Large intestine (tissue), 3 donors: Measurements from ENCODE around the gene TAS1R2. TPM values are rescaled to one million over a fixed set of nuclear protein-coding genes. Genes with fewer than 3 reads are reported as not detected.

Source experiments
- DNase-seq, 2 donors: peaks; one replicate each; pipeline versions ENCODE4 v3.0.0 to v3.0.0-alpha.2; 2013
- H3K27ac ChIP-seq: one replicate; pipeline ENCODE4 v1.5.1; 2013; ENCODE audit warnings: low read length
- H3K27me3 ChIP-seq: 2 replicates; pipeline ENCODE4 v1.6.1; 2013; ENCODE audit warnings: low read length; ENCODE audit not compliant: control insufficient read depth, insufficient read depth
- H3K36me3 ChIP-seq: 2 replicates; pipeline ENCODE4 v1.6.1; 2013; ENCODE audit warnings: low read length; ENCODE audit not compliant: control insufficient read depth, insufficient read depth
- H3K4me1 ChIP-seq: one replicate; pipeline ENCODE4 v1.6.1; 2013; ENCODE audit warnings: low read length; ENCODE audit not compliant: control insufficient read depth, insufficient read depth
- H3K4me3 ChIP-seq: one replicate; pipeline ENCODE4 v1.5.1; 2013; ENCODE audit warnings: low read length
- H3K9me3 ChIP-seq: one replicate; pipeline ENCODE4 v1.6.1; 2013; ENCODE audit warnings: mild to moderate bottlenecking, low read depth, low read length, moderate library complexity; ENCODE audit not compliant: control insufficient read depth
- WGBS: methylation state at CpG from one replicate; pipeline ENCODE4 v1.1.5; 2013; ENCODE audit warnings: low lambda C conversion rate; ENCODE audit not compliant: insufficient coverage; 5-methylcytosine and 5-hydroxymethylcytosine counted together
- polyA plus RNA-seq: library from polyadenylated mRNA; unstranded; fragments of 120-200 nt; gene quantifications from one replicate; pipeline ENCODE4 v1.2.1, GENCODE V29; 2013

TAS1R2 gene
- polyA plus RNA-seq, 1 donor: not detected

- no peaks in the 10 kb centered on the region for H3K4me1 ChIP-seq
- no peak for DNase-seq
- H3K4me3 ChIP-seq: no peak overlapping the region
- no peak overlapping the region for H3K27ac ChIP-seq
- no peaks in the 10 kb centered on the region for H3K36me3 ChIP-seq
- H3K9me3 ChIP-seq: no peaks in the 10 kb centered on the region
- WGBS: no CpG with 5 or more reads among the region's 3 CpGs
- peaks cover 3% of the 10 kb centered on the region for H3K27me3 ChIP-seq
These were observed 57.2 kb downstream of the TAS1R2 start for GRCh38 chr1:18802231-18802630.

- Histone ChIP-seq H3K9me3 (no peaks in the 10 kb centered on the region), H3K36me3 (no peaks in the 10 kb centered on the region), H3K4me1 (no peaks in the 10 kb centered on the region), H3K27me3 (peaks cover 3% of the 10 kb centered on the region), H3K27ac (no peak overlapping the region), H3K4me3 (no peak overlapping the region)
- no CpG with 5 or more reads among the region's 6 CpGs for WGBS
- no peak for DNase-seq
These were observed 59.2 kb downstream of the TAS1R2 start for GRCh38 chr1:18800258-18800657.

DNA sequence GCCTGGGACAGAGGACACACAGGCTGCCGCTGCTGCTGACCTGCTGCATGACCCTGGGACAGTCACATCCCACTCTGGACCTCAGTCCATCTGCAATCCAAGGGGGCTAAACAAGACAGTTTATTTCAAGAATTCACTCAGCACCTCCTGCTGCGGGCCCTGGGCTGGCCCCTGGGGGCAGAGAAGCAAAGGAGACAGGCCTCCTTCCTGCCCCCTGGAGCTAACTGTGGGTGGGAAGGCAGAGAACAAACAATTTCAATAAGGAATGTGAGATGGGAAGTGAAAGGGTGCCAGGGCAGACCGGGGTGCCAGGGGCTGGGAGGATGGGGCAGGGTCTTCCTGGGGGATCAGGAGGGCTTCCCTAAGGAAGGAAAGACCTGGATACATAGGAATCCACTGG lies 60.0 kb downstream of the TAS1R2 start:
- Histone ChIP-seq H3K36me3 (no peaks in the 10 kb centered on the region), H3K4me1 (no peaks in the 10 kb centered on the region), H3K27ac (no peak overlapping the region), H3K9me3 (no peaks in the 10 kb centered on the region), H3K27me3 (no peaks in the 10 kb centered on the region), H3K4me3 (no peak overlapping the region)
- WGBS: no CpG with 5 or more reads among the region's 3 CpGs
- no peak for DNase-seq

DNA sequence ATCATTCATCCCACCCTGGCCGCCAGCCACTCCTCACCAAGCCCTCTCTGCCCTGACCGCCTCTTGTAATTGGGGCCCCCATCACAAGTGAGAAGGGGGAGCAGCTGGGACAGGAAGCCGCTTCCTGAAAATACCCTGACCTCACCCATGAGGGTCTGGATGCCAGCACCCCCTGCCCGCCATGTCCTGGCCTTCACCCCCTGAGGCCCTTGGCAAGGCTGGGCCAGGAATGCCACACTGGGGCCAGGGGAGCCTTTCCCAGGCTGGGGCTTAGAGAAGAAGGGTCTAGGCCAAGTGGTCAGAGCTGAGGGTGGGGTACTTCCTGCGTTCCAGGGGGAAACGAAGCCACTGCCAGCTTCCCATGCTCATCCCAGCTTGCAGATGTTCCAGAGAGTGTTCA lies 60.5 kb downstream of the TAS1R2 start:
- H3K36me3 ChIP-seq: no peaks in the 10 kb centered on the region
- no peaks in the 10 kb centered on the region for H3K4me1 ChIP-seq
- no peak overlapping the region for H3K27ac ChIP-seq
- no peaks in the 10 kb centered on the region for H3K27me3 ChIP-seq
- H3K4me3 ChIP-seq: no peak overlapping the region
- no peaks in the 10 kb centered on the region for H3K9me3 ChIP-seq
- WGBS: no CpG with 5 or more reads among the region's 6 CpGs
- no peak for DNase-seq

DNA sequence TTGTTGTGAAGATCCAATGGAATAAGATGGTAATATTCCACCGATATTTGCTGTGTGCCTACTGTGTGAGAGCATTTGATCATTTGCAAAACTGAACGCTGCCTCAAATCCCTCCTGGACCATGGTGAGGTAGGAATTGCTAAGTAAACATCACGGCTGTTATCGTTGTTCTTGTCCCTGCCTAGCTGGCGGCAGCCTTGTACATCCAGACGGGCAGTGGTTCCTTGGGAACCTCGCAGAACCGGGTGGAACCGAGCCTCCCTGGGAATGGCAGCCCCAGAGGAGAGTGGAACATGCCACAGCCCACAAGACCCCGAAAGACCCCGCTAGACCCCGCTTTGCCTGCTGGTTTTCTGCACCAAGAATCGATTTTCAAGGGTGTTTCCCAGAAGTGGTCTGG lies 60.9 kb downstream of the TAS1R2 start:
- no peaks in the 10 kb centered on the region for H3K4me1 ChIP-seq
- no peak overlapping the region for H3K27ac ChIP-seq
- no peaks in the 10 kb centered on the region for H3K36me3 ChIP-seq
- DNase-seq: no peak
- H3K9me3 ChIP-seq: no peaks in the 10 kb centered on the region
- WGBS: no CpG with 5 or more reads among the region's 13 CpGs
- H3K4me3 ChIP-seq: no peak overlapping the region
- H3K27me3 ChIP-seq: no peaks in the 10 kb centered on the region

DNA sequence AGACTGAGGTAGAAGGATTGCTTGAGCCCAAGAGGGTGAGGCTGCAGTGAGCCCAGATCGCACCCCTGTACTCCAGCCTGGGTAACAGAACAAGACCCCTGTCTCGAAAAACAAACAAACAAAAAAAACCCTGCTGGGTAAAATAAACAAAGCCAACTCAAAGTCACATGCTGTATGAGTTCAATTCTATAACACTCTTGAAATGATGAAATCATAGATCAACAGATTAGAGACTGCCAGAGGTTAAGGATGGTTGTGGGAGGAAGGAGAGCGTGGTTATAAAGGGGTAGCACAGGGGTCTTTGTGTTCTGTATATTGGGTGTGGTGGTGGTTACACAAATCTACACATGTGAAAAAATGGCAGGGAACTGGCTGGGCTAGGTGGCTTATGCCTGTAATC lies 62.5 kb downstream of the TAS1R2 start:
- no peak for DNase-seq
- Histone ChIP-seq H3K27me3 (peaks cover 4% of the 10 kb centered on the region), H3K36me3 (no peaks in the 10 kb centered on the region), H3K9me3 (no peaks in the 10 kb centered on the region), H3K27ac (no peak overlapping the region), H3K4me1 (no peaks in the 10 kb centered on the region), H3K4me3 (no peak overlapping the region)
- 40% methylated on average over 1 of the region's 3 CpGs for WGBS

GRCh38 chr1:18795002-18795689 lies 64.3 kb downstream of the TAS1R2 start:
- peaks cover 14% of the 10 kb centered on the region for H3K27me3 ChIP-seq
- H3K4me3 ChIP-seq: no peak overlapping the region
- WGBS: 71% methylated on average over 4 of the region's 14 CpGs
- no peaks in the 10 kb centered on the region for H3K4me1 ChIP-seq
- H3K27ac ChIP-seq: no peak overlapping the region
- H3K36me3 ChIP-seq: no peaks in the 10 kb centered on the region
- DNase-seq: no peak
- H3K9me3 ChIP-seq: no peaks in the 10 kb centered on the region

DNA sequence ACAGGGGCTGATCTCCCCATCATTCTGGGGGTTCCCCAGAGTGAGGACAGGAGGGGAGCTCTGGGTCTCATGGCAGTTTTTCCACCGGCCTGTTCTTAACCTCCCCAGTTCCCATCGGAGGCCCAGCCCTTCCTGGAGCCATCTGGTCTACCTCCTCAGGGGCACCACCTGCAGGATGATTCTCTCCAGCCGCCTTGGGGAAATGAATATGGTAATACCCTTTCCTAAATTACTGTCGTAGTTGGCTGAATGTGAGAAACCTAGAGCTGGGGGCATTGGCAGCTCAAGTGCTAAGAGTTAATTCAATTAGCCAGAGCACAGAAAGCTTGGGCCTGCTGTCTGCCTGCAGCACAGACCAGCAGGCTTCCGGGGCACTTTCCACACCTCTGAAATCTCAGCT lies 64.9 kb downstream of the TAS1R2 start:
- DNase-seq: no peak
- Histone ChIP-seq H3K27me3 (peaks cover 15% of the 10 kb centered on the region), H3K4me1 (no peaks in the 10 kb centered on the region), H3K4me3 (no peak overlapping the region), H3K9me3 (no peaks in the 10 kb centered on the region), H3K27ac (no peak overlapping the region), H3K36me3 (no peaks in the 10 kb centered on the region)
- WGBS: no CpG with 5 or more reads among the region's 5 CpGs

DNA sequence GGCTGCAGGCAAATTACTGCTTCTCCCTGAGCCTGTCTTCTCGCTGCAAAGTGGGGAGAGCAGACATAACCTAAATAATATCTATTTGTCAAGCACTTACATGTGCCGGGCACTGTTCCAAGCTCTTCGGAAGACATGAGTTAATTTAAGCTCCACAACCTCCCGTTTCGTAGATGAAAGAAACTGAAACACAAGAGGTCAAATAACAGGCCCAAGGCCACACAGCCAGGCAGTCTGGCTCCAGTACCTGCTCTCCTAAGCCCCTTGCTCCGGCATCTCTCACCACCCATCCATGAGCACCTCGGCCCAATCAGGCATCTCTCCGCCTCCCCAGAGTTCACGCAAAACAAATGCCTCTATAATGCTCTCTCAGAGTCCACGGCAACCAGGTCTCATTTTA lies 65.4 kb downstream of the TAS1R2 start:
- Histone ChIP-seq H3K4me3 (no peak overlapping the region), H3K9me3 (no peaks in the 10 kb centered on the region), H3K36me3 (no peaks in the 10 kb centered on the region), H3K27ac (no peak overlapping the region), H3K27me3 (peaks cover 19% of the 10 kb centered on the region), H3K4me1 (no peaks in the 10 kb centered on the region)
- DNase-seq: no peak
- WGBS: no CpG with 5 or more reads among the region's 10 CpGs

DNA sequence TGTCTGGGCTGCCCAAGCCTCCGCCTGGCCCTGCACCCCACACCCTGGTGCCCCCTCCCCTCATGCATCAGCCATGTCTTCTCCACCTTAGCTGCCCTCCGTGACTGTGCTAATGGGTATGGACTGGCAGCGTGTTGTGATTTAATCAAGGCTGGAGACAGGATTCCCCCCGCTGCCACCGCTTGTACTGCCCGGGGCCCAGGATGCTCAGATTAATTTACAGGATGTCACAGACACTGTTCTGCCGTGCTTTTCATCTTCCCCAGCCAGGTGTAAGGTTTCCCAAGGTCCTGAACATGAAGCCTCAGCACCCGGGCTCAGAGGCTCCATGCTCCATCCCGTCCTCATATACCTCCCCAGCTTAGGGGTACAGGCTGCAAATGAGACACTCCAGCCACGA lies 66.3 kb downstream of the TAS1R2 start:
- WGBS: no CpG with 5 or more reads among the region's 10 CpGs
- Histone ChIP-seq H3K36me3 (no peaks in the 10 kb centered on the region), H3K4me3 (no peak overlapping the region), H3K9me3 (no peaks in the 10 kb centered on the region), H3K4me1 (no peaks in the 10 kb centered on the region), H3K27me3 (peaks cover 19% of the 10 kb centered on the region), H3K27ac (no peak overlapping the region)
- no peak for DNase-seq

GRCh38 chr1:18792747-18793146 lies 66.7 kb downstream of the TAS1R2 start:
- DNase-seq: no peak
- Histone ChIP-seq H3K9me3 (no peaks in the 10 kb centered on the region), H3K4me1 (no peaks in the 10 kb centered on the region), H3K27ac (no peak overlapping the region), H3K36me3 (no peaks in the 10 kb centered on the region), H3K4me3 (no peak overlapping the region), H3K27me3 (peaks cover 22% of the 10 kb centered on the region)
- no CpG with 5 or more reads among the region's 3 CpGs for WGBS
